Midbrain (tissue), 1 donor: ENCODE data around the gene TNFSF10.
"Not testable (repeated sequence)": the region's sequence is repeated elsewhere in the genome, so short reads cannot be mapped to it uniquely, and the experiment has no call there.

Experiments
- DNase-seq: peaks from one replicate; lab custom pipeline; 2025; lab: John Stamatoyannopoulos, UW

The TNFSF10 gene

DNA sequence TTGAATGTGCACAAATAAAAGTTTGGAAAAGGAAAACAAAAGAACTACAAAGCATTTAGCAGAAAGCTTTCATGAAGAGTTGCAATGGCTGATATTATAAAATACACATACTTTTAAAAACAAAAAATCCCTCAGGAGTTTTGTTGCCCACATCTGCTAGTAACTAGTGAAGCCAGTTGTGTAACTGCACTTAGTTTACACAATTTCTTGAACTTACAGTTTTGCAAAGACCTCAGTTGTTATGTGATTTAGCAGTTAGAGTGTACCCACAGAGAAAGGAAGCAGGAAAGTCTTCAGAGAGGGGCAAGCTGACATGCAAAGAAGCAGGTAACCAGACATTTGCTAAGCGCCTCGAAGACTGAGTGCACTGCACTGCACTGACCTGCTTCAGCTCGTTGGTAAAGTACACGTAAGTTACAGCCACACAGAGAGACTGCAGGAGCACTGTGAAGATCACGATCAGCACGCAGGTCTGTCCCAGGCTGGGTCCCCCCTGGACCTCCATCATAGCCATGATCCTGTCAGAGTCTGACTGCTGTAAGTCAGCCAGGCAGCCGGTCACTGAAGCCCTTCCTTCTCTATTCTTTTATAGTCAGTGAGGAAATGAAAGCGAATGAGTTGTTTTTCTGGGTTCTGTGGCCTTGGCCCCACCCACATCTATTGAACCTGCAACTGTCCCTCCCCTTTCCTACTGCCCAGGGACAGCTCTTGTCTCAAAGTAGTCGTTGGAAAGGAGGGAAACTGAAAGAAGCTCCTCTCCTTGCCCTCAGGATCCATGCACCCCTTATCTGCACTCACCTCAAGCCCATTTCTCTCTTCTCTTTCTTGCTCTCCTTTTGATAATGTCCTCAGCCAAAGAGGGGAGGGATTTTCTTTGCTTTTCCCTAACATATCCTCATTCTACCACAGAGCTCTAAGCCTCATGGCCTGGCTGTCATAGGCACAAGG lies at the start of gene TNFSF10:
Gene TNFSF10 (minus strand): TSS at position 560 of the 948 bp plus-strand sequence. CDS start 46 bp downstream, at position 514.
- peak; percentile 49 for DNase-seq

DNA sequence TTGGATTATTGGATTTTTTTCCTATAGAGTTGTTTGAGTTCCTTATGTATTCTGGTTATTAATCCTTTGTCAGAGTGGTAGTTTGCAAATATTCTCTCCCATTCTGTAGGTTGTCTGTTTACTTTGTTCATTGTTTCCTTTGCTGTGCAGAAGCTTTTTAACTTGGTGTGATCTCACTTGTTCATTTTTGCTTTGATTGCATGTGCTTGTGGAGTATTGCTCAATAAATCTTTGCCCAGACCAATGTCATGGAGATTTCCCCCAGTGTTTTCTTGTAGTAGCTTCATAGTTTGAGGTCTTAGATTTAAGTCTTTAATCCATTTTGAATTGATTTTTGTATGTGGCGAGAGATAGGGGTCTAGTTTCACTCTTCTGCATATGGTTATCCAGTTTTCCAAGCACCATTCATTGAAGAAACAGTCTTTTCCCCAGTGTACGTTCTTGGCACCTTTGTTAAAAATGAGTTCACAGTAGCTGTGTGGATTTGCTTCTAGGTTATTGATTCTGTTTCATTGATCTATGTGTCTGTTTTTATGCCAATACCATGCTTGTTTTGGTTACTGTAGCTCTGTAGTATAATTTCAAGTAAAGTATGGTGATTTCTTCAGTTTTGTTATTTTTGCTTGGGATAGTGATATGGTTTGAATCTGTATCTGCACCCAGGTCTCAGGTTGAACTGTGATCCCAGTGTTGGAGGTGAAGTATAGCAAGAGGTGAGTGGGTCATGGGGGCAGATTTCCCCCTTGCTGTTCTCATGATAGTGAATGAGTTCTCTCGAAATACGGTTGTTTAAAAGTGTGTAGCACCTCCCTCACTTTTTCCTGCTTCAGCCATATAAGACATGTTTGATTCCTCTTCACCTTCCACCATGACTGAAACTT lies 46.1 kb upstream of the TNFSF10 start:
- no peak for DNase-seq

DNA sequence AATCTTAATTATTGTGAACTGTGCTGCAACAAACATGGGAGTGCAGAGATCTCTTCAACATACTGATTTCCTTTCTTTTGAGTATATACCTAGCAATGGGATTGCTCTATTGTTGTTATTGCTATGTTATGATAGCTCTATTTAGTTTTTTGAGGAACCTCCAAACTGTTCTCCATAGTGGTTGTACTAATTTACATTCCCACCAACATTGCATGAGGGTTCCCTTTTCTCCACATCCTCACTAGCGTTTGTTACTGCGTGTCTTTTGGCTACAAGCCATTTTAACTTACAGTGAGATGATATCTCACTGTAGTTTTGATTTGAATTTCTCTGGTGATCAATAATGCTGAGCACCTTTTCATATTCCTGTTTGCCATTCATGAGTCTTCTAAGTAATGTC lies 45.5 kb upstream of the TNFSF10 start:
- DNase-seq, result no peak

DNA sequence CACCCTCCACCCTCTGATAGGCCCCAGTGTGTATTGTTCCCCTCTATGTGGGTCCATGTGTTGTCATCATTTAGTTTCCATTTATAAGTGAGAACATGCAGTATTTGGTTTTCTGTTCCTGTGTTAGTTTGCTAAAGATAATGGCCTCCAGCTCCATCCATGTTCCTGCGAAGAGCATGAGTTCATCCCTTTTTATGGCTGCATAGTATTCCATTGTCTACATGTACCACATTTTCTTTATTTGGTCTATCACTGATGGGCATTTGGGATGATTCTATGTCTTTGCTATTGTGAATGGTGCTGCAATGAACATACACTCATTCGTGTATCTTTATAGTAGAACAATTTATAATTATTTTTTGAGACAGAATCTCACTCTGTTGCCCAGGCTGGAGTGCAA lies 43.6 kb upstream of the TNFSF10 start:
- not testable (repeated sequence) for DNase-seq

DNA sequence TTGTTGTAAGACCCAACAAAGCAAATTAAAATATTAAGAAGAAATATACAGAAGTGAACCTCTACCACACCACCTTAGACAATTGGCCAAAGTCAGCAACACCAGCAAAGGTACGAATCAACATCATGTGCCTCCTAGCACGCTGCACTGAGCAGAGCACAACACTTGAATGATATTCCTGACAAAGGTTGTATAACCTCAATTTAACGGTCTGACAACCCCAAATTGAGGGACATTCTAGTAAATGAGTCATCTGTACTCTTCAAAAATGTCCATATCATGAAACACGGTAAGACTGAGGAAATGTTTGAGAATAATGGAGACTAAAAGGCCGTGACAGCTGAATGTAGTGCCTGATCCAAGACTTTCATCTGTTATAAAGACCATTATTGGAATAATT lies 41.3 kb upstream of the TNFSF10 start:
- DNase-seq, result no peak

- DNase-seq, result no peak
Measured at GRCh38 chr3:172562871-172563865, 39.9 kb upstream of the TNFSF10 start.

DNA sequence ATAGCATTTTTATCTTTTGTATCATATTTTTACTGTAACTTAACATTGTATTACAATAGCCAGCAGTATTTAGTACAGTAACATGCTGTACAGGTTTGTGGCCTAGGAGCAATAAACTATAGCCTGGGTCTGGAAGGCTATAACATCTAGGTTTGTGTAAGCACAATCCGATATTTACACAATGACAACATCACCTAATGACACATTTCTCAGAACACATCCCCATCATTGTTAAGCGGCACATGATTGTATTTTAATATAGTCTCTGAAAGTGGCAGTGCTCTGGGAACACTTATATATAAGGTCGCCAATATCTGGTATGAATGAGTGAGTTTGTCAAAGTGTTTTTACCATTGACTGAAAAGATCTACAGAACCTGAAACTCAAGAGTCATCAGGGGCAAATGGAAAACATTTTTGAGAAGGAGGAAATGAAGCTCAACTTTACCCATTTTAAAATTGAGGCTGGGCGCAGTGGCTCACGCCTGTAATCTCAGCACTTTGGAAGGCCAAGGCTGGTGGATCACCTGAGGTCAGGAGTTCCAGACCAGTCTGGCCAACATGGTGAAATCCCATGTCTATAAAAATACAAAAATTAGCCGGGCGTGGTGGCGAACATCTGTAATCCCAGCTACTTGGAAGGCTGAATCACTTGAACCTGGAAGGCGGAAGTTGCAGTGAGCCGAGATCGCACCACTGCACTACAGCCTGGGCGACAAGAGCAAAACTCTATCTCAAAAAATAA lies 38.8 kb upstream of the TNFSF10 start:
- DNase-seq, result no peak

- no peak for DNase-seq
Measured at GRCh38 chr3:172560586-172560985, 37.4 kb upstream of the TNFSF10 start.

DNA sequence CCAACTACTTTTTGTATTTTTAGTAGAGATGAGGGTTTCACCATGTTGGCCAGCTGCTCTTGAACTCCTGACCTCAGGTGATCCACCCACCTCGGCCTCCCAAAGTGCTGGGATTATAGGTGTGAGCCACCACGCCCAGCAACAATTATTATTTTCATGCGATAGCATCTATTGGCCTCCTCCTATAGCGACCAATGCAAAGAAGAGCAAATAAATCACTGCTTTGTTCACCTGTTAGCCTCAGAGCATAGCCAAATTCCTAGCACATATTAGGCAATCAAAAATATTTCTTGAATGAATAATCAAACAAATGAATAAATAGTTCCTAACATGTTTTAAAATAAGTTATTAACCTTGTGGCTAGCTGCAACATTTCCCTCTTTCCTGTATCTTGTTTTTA lies 36.8 kb upstream of the TNFSF10 start:
- DNase-seq, result no peak

DNA sequence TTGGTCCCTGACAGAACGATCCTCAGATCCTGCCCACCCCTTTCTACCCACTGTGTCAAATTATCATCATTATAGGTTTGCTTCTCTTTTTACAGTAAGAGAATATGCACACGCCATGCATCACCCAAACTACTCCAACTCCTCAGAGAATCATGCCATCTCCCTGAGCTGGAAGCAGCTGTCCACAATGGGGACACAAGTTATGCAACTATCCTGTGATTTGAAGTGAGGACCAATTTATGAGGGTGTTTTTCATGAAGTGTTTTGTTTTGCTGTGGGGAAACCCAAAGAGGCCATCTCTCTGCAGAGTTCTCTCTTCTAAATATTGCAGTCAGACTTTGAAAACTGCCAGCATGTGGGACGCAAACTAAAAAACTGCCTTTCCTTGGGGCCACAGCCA lies 35.8 kb upstream of the TNFSF10 start:
- DNase-seq, result no peak

DNA sequence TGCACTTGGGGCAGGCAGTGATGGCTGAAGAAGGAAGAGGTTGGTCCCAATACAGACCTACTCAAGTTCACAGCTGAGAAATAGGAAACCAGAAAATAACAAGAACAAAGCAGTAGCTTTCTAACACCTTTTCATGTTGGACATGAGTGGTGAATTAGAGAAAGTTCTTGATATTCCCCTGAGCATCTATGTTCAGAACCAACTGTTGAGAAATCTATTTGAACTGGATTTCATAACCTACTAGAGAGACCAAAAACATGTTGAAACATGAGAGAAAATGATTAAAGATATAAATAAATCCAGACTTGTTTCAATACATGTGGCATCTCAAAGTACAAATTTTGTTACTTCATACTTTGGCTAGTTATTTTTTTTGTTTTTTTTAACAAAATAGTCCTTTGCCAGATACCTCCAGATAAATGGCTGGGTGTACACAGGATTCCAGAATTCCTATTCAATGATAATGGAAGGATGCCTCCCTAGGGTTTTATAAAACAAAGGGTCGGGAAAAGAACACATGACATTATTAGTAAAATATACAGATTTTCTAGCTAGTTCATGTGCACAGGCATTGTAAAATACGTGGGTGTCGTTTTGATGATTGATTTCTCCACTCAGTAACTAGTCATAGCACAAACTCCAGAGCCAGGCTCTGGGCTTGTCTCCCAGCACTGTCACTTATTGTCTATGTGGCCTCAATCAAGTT lies 34.4 kb upstream of the TNFSF10 start:
- no peak for DNase-seq

GRCh38 chr3:172553526-172554252 lies 30.5 kb upstream of the TNFSF10 start:
- DNase-seq, result no peak

- no peak for DNase-seq
Measured at GRCh38 chr3:172552607-172553006, 29.4 kb upstream of the TNFSF10 start.

DNA sequence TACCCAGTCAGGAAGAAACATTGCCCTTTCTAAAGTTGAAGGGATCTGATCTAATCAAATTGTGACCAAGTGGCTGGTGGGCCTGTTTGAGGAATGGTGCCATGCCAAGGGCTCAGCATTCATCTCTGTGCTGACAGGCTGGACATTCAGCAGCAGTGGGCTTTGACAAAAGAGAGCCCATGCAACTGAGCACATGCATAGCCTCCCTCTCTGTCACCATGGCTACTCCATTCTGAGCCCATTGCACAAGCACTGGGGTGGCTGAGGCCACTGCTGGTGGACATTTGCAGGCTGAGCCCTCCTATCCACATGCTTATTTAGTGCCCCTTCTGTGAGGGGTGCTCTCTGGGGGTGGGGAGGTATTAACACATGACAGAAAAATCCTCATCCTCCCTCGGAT lies 28.6 kb upstream of the TNFSF10 start:
- no peak for DNase-seq

DNA sequence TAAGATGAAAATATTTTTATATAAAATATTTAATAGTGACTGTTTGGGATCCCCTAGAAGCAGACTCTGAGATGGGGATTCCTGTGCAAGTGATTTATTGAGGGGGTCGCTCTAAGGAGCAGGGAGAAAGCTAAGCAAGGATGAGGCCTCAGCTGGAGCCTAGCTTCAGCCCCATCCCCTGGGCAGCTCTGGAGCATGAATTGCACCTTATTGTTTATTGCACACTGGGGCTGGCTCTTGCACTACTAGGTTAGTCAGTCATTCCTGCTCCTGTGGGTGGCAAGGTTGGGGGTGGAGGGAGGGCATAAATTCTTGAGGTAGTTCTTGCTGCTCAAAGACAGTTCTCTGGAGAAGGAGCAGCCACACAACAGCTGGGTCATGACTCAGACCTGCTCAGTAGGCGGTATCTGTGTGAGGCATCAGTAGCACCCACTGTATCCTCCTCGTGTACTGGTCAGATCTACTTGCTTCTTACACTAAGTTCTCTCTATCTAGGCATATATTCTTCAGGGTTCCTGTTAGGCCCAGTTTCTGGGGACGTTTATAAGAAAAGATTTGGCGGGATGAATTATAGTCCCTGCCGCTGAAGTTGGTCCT lies 27.2 kb upstream of the TNFSF10 start:
- no peak for DNase-seq

- no peak for DNase-seq
Measured at GRCh38 chr3:172549144-172549543, 25.9 kb upstream of the TNFSF10 start.

DNA sequence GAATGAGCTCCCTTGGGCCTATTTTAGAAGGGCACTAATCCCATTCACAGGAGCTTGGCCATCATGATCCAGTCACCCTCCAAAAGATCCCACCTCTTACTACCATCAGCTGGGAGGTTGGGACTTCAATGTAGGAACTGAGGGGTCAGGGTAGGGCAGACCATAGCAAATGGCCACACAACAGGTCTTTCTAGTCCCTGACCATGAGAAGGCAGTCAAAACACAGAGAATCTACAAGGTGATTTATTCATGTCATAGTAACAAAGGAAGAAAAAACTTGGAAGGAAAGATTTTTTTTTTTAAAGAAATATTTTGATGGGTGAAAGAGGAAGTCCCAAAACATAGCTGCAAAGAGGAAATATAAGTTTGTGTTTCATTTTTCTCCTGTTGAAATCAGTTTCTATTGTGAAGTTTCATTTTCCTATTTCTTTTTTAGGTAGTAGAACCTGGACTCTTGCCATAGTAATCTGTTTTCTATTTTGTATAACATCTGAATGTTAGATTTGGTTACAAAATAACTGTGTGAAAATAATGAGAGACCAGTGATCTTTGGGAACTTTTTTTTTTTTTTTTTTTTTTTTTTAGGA lies 23.5 kb upstream of the TNFSF10 start:
- no peak for DNase-seq

GRCh38 chr3:172546105-172546504 lies 22.9 kb upstream of the TNFSF10 start:
- DNase-seq, result no peak

DNA sequence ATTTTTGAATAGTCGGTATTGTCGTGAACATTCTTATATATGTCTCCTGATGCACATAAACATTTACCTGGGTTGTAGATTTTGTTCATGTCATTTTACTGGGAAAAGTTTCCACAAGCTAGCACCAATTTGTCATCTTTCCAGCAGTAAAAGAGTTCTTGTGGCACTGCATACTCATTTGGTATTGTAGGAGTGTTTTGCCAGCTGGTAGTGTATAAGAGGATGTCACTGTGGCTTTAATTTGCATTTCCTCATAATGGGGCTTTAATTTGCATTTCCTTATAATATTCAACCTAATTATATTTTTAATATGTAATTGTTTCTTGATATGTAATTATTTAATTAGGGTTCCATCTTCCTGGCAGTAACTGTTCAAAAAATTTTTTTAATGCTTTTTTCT lies 21.2 kb upstream of the TNFSF10 start:
- DNase-seq, result no peak
